HEK293 (cell line): ENCODE data around the gene EIF4B.

Experiments used
- BCL11B ChIP-seq: fragments of 450-650 bp; formaldehyde crosslinking; IDR thresholded peaks from 2 replicates; pipeline ENCODE4 v1.5.1; 2016; ENCODE audit warnings: low read depth, missing biosample characterization, missing genetic modification characterization
- EGR2 ChIP-seq: fragments of 450-650 bp; formaldehyde crosslinking; IDR thresholded peaks from 2 replicates; pipeline ENCODE4 v1.5.1; 2016; ENCODE audit warnings: low read depth, missing biosample characterization, missing genetic modification characterization
- GLIS1 ChIP-seq: fragments of 450-650 bp; formaldehyde crosslinking; IDR thresholded peaks from 2 replicates; pipeline ENCODE4 v1.5.1; 2016; ENCODE audit warnings: missing biosample characterization, missing genetic modification characterization
- GLIS2 ChIP-seq: fragments of 450-650 bp; formaldehyde crosslinking; IDR thresholded peaks from 2 replicates; pipeline ENCODE4 v1.5.1; 2016; ENCODE audit warnings: missing biosample characterization, missing genetic modification characterization
- KLF10 ChIP-seq: fragments of 450-650 bp; IDR thresholded peaks from 2 replicates; pipeline ENCODE4 v1.5.1; 2018; ENCODE audit warnings: missing biosample characterization, mild to moderate bottlenecking, missing genetic modification characterization
- KLF9 ChIP-seq: fragments of 450-650 bp; formaldehyde crosslinking; IDR thresholded peaks from 2 replicates; pipeline ENCODE4 v1.5.1; 2016; ENCODE audit warnings: missing biosample characterization, missing genetic modification characterization, low read depth
- MYNN ChIP-seq: fragments of 450-650 bp; formaldehyde crosslinking; IDR thresholded peaks from 2 replicates; pipeline ENCODE4 v1.5.1; 2016; ENCODE audit warnings: missing biosample characterization, missing genetic modification characterization, borderline replicate concordance
- MZF1 ChIP-seq: fragments of 450-650 bp; formaldehyde crosslinking; IDR thresholded peaks from 2 replicates; pipeline ENCODE4 v1.5.1; 2017; ENCODE audit warnings: missing biosample characterization, missing genetic modification characterization, borderline replicate concordance
- OVOL3 ChIP-seq: fragments of 450-650 bp; formaldehyde crosslinking; IDR thresholded peaks from 2 replicates; pipeline ENCODE4 v1.5.1; 2016; ENCODE audit warnings: missing biosample characterization, missing genetic modification characterization
- SCRT2 ChIP-seq: fragments of 450-650 bp; formaldehyde crosslinking; IDR thresholded peaks from 2 replicates; pipeline ENCODE4 v1.5.1; 2016; ENCODE audit warnings: missing biosample characterization, missing genetic modification characterization
- SP2 ChIP-seq: fragments of 450-650 bp; formaldehyde crosslinking; IDR thresholded peaks from 2 replicates; pipeline ENCODE4 v1.5.1; 2016; ENCODE audit warnings: missing biosample characterization, missing genetic modification characterization
- SP7 ChIP-seq: fragments of 450-650 bp; formaldehyde crosslinking; IDR thresholded peaks from 2 replicates; pipeline ENCODE4 v1.5.1; 2016; ENCODE audit warnings: missing biosample characterization, missing genetic modification characterization
- YY1 ChIP-seq: fragments of 450-650 bp; formaldehyde crosslinking; IDR thresholded peaks from 2 replicates; pipeline ENCODE4 v1.5.1; 2018; ENCODE audit warnings: missing biosample characterization, missing genetic modification characterization
- ZBTB1 ChIP-seq: fragments of 450-650 bp; formaldehyde crosslinking; IDR thresholded peaks from 2 replicates; pipeline ENCODE4 v1.5.1; 2016; ENCODE audit warnings: missing biosample characterization, missing genetic modification characterization
- ZBTB17 ChIP-seq: fragments of 450-650 bp; formaldehyde crosslinking; IDR thresholded peaks from 2 replicates; pipeline ENCODE4 v1.5.1; 2016; ENCODE audit warnings: missing biosample characterization, missing genetic modification characterization
- ZBTB7A ChIP-seq: fragments of 450-650 bp; formaldehyde crosslinking; IDR thresholded peaks from 2 replicates; pipeline ENCODE4 v1.5.1; 2016; ENCODE audit warnings: low read depth, missing biosample characterization, missing genetic modification characterization
- ZBTB8A ChIP-seq: fragments of 450-650 bp; formaldehyde crosslinking; IDR thresholded peaks from 2 replicates; pipeline ENCODE4 v1.5.1; 2016; ENCODE audit warnings: missing biosample characterization, missing genetic modification characterization
- ZFHX2 ChIP-seq: fragments of 450-650 bp; formaldehyde crosslinking; conservative IDR thresholded peaks from 2 replicates; pipeline ENCODE4 v1.5.1; 2016; ENCODE audit warnings: missing biosample characterization, missing genetic modification characterization
- ZNF169 ChIP-seq: fragments of 450-650 bp; formaldehyde crosslinking; IDR thresholded peaks from 2 replicates; pipeline ENCODE4 v1.5.1; 2016; ENCODE audit warnings: missing biosample characterization, missing genetic modification characterization
- ZNF202 ChIP-seq: fragments of 450-650 bp; formaldehyde crosslinking; IDR thresholded peaks from 2 replicates; pipeline ENCODE4 v1.5.1; 2016; ENCODE audit warnings: missing biosample characterization, missing genetic modification characterization, borderline replicate concordance
- ZNF24 ChIP-seq: fragments of 450-650 bp; formaldehyde crosslinking; IDR thresholded peaks from 2 replicates; pipeline ENCODE4 v1.5.1; 2016; ENCODE audit warnings: missing biosample characterization, missing genetic modification characterization
- ZNF335 ChIP-seq: fragments of 450-650 bp; formaldehyde crosslinking; conservative IDR thresholded peaks from 2 replicates; pipeline ENCODE4 v1.5.1; 2016; ENCODE audit warnings: missing biosample characterization, missing genetic modification characterization
- ZNF350 ChIP-seq: fragments of 450-650 bp; formaldehyde crosslinking; IDR thresholded peaks from 2 replicates; pipeline ENCODE4 v1.5.0; 2017; ENCODE audit warnings: missing biosample characterization, mild to moderate bottlenecking, missing genetic modification characterization
- ZNF366 ChIP-seq: fragments of 450-650 bp; formaldehyde crosslinking; conservative IDR thresholded peaks from 2 replicates; pipeline ENCODE4 v1.5.1; 2016; ENCODE audit warnings: missing biosample characterization, missing genetic modification characterization
- ZNF426 ChIP-seq: fragments of 450-650 bp; formaldehyde crosslinking; IDR thresholded peaks from 2 replicates; pipeline ENCODE4 v1.5.1; 2017; ENCODE audit warnings: missing biosample characterization, missing genetic modification characterization, mild to moderate bottlenecking, inconsistent platforms, moderate library complexity
- ZNF433 ChIP-seq: fragments of 450-650 bp; formaldehyde crosslinking; IDR thresholded peaks from 2 replicates; pipeline ENCODE4 v1.5.1; 2016; ENCODE audit warnings: missing biosample characterization, missing genetic modification characterization, low read depth
- ZNF560 ChIP-seq: fragments of 450-650 bp; formaldehyde crosslinking; IDR thresholded peaks from 2 replicates; pipeline ENCODE4 v1.5.1; 2017; ENCODE audit warnings: missing biosample characterization, missing genetic modification characterization, borderline replicate concordance
- ZNF571 ChIP-seq: fragments of 450-650 bp; formaldehyde crosslinking; IDR thresholded peaks from 2 replicates; pipeline ENCODE4 v1.5.0; 2017; ENCODE audit warnings: missing biosample characterization, missing genetic modification characterization
- ZNF654 ChIP-seq: fragments of 450-650 bp; formaldehyde crosslinking; IDR thresholded peaks from 2 replicates; pipeline ENCODE4 v1.5.1; 2016; ENCODE audit warnings: low read depth, missing biosample characterization, missing genetic modification characterization
- ZNF747 ChIP-seq: fragments of 450-650 bp; formaldehyde crosslinking; IDR thresholded peaks from 2 replicates; pipeline ENCODE4 v1.5.1; 2016; ENCODE audit warnings: missing biosample characterization, missing genetic modification characterization
- ZNF785 ChIP-seq: fragments of 450-650 bp; formaldehyde crosslinking; IDR thresholded peaks from 2 replicates; pipeline ENCODE4 v1.5.1; 2016; ENCODE audit warnings: missing biosample characterization, missing genetic modification characterization
- ZXDB ChIP-seq: fragments of 450-650 bp; formaldehyde crosslinking; IDR thresholded peaks from 2 replicates; pipeline ENCODE4 v1.5.1; 2016; ENCODE audit warnings: missing biosample characterization, missing genetic modification characterization
- TF ChIP-seq, protein P1 (sequence below): fragments of 450-650 bp; IDR thresholded peaks from 2 replicates; pipeline ENCODE4 v1.5.1; 2018; ENCODE audit warnings: missing biosample characterization, mild to moderate bottlenecking, missing genetic modification characterization
- TF ChIP-seq, protein P2 (sequence below): sonication (generic); formaldehyde crosslinking; IDR thresholded peaks from 2 replicates; pipeline ENCODE4 v1.8.1; 2022; ENCODE audit warnings: mild to moderate bottlenecking, moderate library complexity, missing genetic modification reagents
- TF ChIP-seq, protein P3 (sequence below): fragments of 450-650 bp; formaldehyde crosslinking; IDR thresholded peaks from 2 replicates; pipeline ENCODE4 v1.5.1; 2016; ENCODE audit warnings: missing biosample characterization, missing genetic modification characterization

EIF4B gene

GRCh38 chr12:53049571-53050318 lies 43.5 kb downstream of the EIF4B start, which contains the start of gene TNS2 (continued):
- TF ChIP-seq ZNF654 (tag by site-specific recombination) (no peak), ZFHX2 (tag by site-specific recombination) (peak; percentile 88), ZXDB (peak; percentile 60), ZBTB8A (tag by site-specific recombination) (peak; percentile 9), ZNF24 (0 out of 2 replicates have a peak, but pooled peaks have one; percentile 22), ZNF560 (tag by site-specific recombination) (no peak), ZNF202 (no peak), ZNF433 (tag by site-specific recombination) (no peak), ZNF785 (tag by site-specific recombination) (no peak), EGR2 (tag by site-specific recombination) (peak; percentile 89), YY1 (tag by site-specific recombination) (no peak), MZF1 (tag by site-specific recombination) (peak; percentile 74), ZNF366 (tag by site-specific recombination) (peak; percentile 47; the same call in 1 of the 2 replicates), ZNF747 (no peak), ZBTB7A (tag by site-specific recombination) (no peak), ZBTB1 (tag by site-specific recombination) (no peak), KLF10 (tag by site-specific recombination) (peak; percentile 46; the same call in 1 of the 2 replicates), ZBTB17 (tag by site-specific recombination) (peak; percentile 87), ZNF350 (no peak), SP7 (peak; percentile 86), SP2 (tag by site-specific recombination) (peak; percentile 82), ZNF169 (tag by site-specific recombination) (no peak), KLF9 (tag by site-specific recombination) (0 out of 2 replicates have a peak, but pooled peaks have one; percentile 29), ZNF571 (tag by site-specific recombination) (no peak), SCRT2 (tag by site-specific recombination) (no peak), GLIS2 (tag by site-specific recombination) (peak; percentile 85), ZNF426 (tag by site-specific recombination) (no peak), OVOL3 (no peak), BCL11B (tag by site-specific recombination) (0 out of 2 replicates have a peak, but pooled peaks have one; percentile 10), ZNF335 (0 out of 2 replicates have a peak, but pooled peaks have one; percentile 19), GLIS1 (peak; percentile 51), MYNN (tag by site-specific recombination) (0 out of 2 replicates have a peak, but pooled peaks have one; percentile 10)
- TF ChIP-seq, protein P1, sequence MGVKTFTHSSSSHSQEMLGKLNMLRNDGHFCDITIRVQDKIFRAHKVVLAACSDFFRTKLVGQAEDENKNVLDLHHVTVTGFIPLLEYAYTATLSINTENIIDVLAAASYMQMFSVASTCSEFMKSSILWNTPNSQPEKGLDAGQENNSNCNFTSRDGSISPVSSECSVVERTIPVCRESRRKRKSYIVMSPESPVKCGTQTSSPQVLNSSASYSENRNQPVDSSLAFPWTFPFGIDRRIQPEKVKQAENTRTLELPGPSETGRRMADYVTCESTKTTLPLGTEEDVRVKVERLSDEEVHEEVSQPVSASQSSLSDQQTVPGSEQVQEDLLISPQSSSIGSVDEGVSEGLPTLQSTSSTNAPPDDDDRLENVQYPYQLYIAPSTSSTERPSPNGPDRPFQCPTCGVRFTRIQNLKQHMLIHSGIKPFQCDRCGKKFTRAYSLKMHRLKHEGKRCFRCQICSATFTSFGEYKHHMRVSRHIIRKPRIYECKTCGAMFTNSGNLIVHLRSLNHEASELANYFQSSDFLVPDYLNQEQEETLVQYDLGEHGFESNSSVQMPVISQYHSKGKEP (tag by site-specific recombination) = no peak
- TF ChIP-seq, protein P2, sequence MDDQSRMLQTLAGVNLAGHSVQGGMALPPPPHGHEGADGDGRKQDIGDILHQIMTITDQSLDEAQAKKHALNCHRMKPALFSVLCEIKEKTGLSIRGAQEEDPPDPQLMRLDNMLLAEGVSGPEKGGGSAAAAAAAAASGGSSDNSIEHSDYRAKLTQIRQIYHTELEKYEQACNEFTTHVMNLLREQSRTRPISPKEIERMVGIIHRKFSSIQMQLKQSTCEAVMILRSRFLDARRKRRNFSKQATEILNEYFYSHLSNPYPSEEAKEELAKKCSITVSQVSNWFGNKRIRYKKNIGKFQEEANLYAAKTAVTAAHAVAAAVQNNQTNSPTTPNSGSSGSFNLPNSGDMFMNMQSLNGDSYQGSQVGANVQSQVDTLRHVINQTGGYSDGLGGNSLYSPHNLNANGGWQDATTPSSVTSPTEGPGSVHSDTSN = no peak
- TF ChIP-seq, protein P3, sequence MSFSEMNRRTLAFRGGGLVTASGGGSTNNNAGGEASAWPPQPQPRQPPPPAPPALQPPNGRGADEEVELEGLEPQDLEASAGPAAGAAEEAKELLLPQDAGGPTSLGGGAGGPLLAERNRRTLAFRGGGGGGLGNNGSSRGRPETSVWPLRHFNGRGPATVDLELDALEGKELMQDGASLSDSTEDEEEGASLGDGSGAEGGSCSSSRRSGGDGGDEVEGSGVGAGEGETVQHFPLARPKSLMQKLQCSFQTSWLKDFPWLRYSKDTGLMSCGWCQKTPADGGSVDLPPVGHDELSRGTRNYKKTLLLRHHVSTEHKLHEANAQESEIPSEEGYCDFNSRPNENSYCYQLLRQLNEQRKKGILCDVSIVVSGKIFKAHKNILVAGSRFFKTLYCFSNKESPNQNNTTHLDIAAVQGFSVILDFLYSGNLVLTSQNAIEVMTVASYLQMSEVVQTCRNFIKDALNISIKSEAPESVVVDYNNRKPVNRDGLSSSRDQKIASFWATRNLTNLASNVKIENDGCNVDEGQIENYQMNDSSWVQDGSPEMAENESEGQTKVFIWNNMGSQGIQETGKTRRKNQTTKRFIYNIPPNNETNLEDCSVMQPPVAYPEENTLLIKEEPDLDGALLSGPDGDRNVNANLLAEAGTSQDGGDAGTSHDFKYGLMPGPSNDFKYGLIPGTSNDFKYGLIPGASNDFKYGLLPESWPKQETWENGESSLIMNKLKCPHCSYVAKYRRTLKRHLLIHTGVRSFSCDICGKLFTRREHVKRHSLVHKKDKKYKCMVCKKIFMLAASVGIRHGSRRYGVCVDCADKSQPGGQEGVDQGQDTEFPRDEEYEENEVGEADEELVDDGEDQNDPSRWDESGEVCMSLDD (tag by site-specific recombination) = peak; percentile 75
